Nephron (organoid): ENCODE results near the gene ZNF135.

Experiments
- H3K27ac Mint-ChIP-seq, 3 experiments: 2 replicates each; pipeline ENCODE4 v1.8.0; 2020; ENCODE audit warnings: mixed read lengths in 3 of 3, mild to moderate bottlenecking in 2 of 3, moderate library complexity in 1 of 3
- H3K27me3 Mint-ChIP-seq: 2 replicates; pipeline ENCODE4 v1.8.0; 2021; ENCODE audit warnings: low read depth, mild to moderate bottlenecking, moderate library complexity, mixed read lengths
- H3K36me3 Mint-ChIP-seq: 2 replicates; pipeline ENCODE4 v1.8.0; 2020; ENCODE audit warnings: low read depth, mixed read lengths
- H3K4me1 Mint-ChIP-seq: 2 replicates; pipeline ENCODE4 v1.8.0; 2020; ENCODE audit warnings: mixed read lengths
- H3K4me3 Mint-ChIP-seq, 3 experiments: 2 replicates each; pipeline ENCODE4 v1.8.0; 2020; ENCODE audit warnings: mild to moderate bottlenecking in 3 of 3, mixed read lengths in 3 of 3, moderate library complexity in 2 of 3
- H3K9me3 Mint-ChIP-seq: 2 replicates; pipeline ENCODE4 v1.8.0; 2020; ENCODE audit warnings: mixed read lengths
- TF ChIP-seq, protein P1 (sequence below), 3 experiments: fragments of 200-600 bp; sonication (generic); IDR thresholded peaks; one replicate each; pipeline ENCODE4 v1.5.0; 2021; ENCODE audit warnings: antibody characterized with exemption in 3 of 3; ENCODE audit not compliant: unreplicated experiment in 3 of 3

ZNF135 gene

DNA sequence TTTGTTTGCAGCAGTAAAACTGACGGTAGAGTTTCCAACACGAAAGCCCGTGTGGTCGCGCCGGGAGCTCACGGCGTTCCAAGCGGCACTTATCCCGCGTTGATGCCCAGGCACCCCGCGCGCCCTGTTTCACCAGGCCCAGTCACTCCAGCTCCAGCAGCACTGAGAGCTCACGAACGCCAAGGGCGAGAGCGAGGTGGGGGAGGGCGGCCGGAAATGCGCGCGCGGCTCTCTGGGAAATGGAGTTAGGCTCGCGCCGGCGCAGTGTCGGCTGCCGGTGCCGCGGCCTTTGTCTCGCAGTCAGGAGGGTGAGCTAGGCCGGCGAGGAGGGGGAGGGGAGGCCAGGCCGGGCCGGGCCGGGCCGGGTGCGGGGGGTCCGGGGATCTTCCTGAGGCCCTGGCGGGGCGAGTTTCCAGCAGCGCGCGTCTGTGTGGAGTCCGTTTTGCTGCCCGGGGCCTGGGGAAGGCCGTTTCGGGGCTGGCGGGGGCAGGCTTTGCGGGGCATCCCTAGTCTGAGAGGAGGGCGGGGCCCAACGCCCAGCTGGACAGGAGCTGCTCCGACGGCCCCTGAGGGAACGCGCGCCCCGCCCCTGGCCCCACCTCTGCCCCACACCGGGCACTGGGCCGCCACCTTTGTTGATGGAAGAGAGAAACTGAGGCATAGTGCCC is at the start of gene ZNF135:
TSS of gene ZNF135 (plus strand) at position 280 of the 668 bp plus-strand sequence. CDS start 721 bp downstream, outside the sequence.
- Mint-ChIP-seq H3K27me3 (no peaks in the 10 kb centered on the region), H3K27ac (peak within 1 kb of the TSS; percentile 88 to 98 (median 95)), H3K36me3 (peaks cover 45% of the 10 kb centered on the region), H3K4me3 (peak within 1 kb of the TSS; percentile 82 to 89 (median 85)), H3K4me1 (no peaks in the 10 kb centered on the region), H3K9me3 (peaks cover 56% of the 10 kb centered on the region)
- TF ChIP-seq, protein P1, sequence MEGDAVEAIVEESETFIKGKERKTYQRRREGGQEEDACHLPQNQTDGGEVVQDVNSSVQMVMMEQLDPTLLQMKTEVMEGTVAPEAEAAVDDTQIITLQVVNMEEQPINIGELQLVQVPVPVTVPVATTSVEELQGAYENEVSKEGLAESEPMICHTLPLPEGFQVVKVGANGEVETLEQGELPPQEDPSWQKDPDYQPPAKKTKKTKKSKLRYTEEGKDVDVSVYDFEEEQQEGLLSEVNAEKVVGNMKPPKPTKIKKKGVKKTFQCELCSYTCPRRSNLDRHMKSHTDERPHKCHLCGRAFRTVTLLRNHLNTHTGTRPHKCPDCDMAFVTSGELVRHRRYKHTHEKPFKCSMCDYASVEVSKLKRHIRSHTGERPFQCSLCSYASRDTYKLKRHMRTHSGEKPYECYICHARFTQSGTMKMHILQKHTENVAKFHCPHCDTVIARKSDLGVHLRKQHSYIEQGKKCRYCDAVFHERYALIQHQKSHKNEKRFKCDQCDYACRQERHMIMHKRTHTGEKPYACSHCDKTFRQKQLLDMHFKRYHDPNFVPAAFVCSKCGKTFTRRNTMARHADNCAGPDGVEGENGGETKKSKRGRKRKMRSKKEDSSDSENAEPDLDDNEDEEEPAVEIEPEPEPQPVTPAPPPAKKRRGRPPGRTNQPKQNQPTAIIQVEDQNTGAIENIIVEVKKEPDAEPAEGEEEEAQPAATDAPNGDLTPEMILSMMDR (IDR thresholded peaks at IDR 0.05; ENCODE audit: unreplicated experiment in 3 of 3) = no peak

DNA sequence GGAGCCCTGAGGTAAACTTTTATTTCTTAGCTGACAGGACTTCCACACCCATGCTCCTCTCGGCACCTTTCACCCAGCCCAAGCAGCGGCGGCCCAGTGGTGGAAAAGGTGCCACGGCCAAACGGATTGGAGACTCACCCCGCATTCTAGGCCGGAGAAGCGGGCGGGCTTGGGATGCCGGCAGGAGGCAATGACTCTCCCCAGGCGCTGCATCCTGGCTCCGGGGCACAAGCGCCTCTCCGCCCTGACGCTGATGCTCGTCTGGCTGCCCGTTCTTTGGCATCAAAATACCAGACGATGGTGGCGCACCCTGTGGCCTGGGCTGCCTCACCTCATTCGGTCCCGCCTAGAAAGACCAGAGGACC is 49.8 kb upstream of the ZNF135 start:
- Mint-ChIP-seq H3K27me3 (no peaks in the 10 kb centered on the region), H3K4me3 (no peak overlapping the region), H3K9me3 (peaks cover 79% of the 10 kb centered on the region), H3K27ac (no peak overlapping the region), H3K4me1 (peaks cover 4% of the 10 kb centered on the region), H3K36me3 (peaks cover 89% of the 10 kb centered on the region)
- TF ChIP-seq, protein P1 (IDR thresholded peaks at IDR 0.05; ENCODE audit: unreplicated experiment in 3 of 3) = no peak

DNA sequence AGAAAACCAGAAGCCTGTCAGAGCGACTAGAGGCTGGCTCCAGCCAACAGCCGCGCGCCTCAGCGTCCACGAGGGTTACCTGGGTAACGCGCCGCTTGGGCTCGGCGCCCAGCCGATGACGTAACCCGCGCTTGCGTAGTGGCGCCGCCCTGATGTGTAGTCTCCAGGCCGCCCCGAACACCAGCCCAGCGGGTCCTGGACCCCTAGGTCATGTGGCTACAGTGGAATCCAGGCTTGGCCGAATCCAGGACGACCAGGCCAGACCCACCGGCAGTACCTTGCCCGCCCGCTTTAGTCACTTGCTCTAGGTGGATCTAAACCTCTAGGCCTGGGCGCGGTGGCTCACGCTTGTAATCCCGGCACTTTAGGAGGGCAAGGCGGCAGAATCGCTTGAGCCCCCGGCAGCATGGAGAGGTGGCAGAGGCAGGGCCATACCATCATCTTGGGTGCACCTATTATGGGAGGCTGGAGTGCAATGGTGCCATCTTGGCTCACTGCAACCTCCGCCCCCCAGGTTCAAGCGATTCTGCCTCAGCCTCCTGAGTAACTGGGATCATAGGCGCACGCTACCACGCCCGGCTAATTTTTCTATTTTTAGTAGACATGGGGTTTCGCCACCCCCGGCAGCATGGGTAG is 49.3 kb upstream of the ZNF135 start:
- peaks cover 84% of the 10 kb centered on the region for H3K36me3 Mint-ChIP-seq
- H3K9me3 Mint-ChIP-seq = peaks cover 79% of the 10 kb centered on the region
- H3K4me1 Mint-ChIP-seq = peaks cover under 1% of the 10 kb centered on the region
- H3K4me3 Mint-ChIP-seq = no peak overlapping the region
- H3K27me3 Mint-ChIP-seq = no peaks in the 10 kb centered on the region
- H3K27ac Mint-ChIP-seq = no peak overlapping the region
- TF ChIP-seq, protein P1 (IDR thresholded peaks at IDR 0.05; ENCODE audit: unreplicated experiment in 3 of 3) = no peak

DNA sequence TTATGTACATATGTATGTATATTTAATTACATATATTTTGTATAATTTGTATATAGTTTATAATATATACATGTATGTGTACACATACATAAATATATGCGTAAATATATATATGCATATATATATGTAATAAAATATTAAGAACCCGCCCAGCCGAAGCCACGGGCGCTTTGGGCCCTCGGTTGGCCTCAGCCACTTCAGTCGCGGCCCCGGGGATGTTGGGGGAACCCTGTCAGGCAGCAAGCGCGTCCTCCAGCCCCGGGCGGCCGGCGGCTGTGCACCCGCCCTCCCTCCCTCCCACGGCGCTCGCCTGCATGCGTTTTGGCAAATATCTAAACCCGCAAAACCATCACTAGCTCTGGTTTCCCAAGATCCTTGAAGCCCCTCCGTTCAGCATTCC is 48.6 kb upstream of the ZNF135 start:
- TF ChIP-seq, protein P1 (IDR thresholded peaks at IDR 0.05; ENCODE audit: unreplicated experiment in 3 of 3) = no peak
- H3K27me3 Mint-ChIP-seq = no peaks in the 10 kb centered on the region
- H3K4me1 Mint-ChIP-seq = no peaks in the 10 kb centered on the region
- H3K4me3 Mint-ChIP-seq = no peak overlapping the region
- peaks cover 78% of the 10 kb centered on the region for H3K9me3 Mint-ChIP-seq
- H3K36me3 Mint-ChIP-seq = peaks cover 76% of the 10 kb centered on the region
- no peak overlapping the region for H3K27ac Mint-ChIP-seq

DNA sequence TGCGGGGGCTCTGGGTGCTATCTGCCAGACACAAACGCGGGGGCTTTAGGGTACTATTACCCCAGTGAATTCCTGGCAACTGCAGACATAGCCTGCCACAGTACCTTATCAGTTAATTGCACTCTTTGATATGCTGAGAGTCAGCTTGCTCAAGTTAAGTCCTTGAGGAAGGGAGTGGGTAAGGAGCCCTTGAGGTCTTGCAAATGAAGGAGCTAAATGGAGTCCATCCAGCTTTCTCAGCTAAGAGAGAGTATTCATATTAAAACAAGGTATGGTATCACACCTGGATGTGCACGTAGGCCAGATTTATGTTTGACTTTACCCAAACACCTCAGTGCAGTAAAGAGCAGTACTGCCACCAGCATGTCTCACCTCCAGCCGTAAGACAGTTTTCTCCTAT is 44.9 kb upstream of the ZNF135 start:
- peaks cover 44% of the 10 kb centered on the region for H3K36me3 Mint-ChIP-seq
- H3K27me3 Mint-ChIP-seq = no peaks in the 10 kb centered on the region
- H3K9me3 Mint-ChIP-seq = peaks cover 63% of the 10 kb centered on the region
- no peak overlapping the region for H3K4me3 Mint-ChIP-seq
- TF ChIP-seq, protein P1 (IDR thresholded peaks at IDR 0.05; ENCODE audit: unreplicated experiment in 3 of 3) = no peak
- H3K27ac Mint-ChIP-seq = no peak overlapping the region
- no peaks in the 10 kb centered on the region for H3K4me1 Mint-ChIP-seq

DNA sequence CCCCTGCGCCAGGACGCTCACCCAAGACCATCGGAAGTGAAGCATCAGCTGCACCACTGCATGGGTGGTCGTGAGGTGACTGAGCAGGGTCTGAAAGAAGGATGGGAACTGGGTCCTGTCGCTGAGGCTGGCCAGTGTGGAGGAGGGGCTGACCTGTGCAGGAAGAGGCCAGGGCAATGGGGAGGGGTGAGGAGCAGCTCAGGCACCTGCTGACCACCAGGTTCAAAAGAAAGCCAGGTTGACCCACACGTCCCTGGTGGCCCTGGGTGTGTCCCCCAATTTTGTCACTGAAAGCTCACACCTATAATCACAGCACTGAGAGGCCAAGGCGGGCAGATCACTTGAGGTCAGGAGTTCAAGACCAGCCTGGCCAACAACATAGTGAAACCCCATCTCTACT is 39.0 kb upstream of the ZNF135 start:
- TF ChIP-seq, protein P1 (IDR thresholded peaks at IDR 0.05; ENCODE audit: unreplicated experiment in 3 of 3) = no peak
- no peak overlapping the region for H3K27ac Mint-ChIP-seq
- H3K4me1 Mint-ChIP-seq = no peaks in the 10 kb centered on the region
- peaks cover 47% of the 10 kb centered on the region for H3K9me3 Mint-ChIP-seq
- no peak overlapping the region for H3K4me3 Mint-ChIP-seq
- H3K36me3 Mint-ChIP-seq = peaks cover 4% of the 10 kb centered on the region
- peaks cover 6% of the 10 kb centered on the region for H3K27me3 Mint-ChIP-seq
